Panc1 (cell line): ENCODE measurements around the gene ARL6IP4. TPM values are rescaled to one million over a fixed set of nuclear protein-coding genes. Genes with fewer than 3 reads are reported as not detected.

Experiments used
- ATAC-seq: fragments of 200-7000 bp; cut with Tn5 transposase; 2 replicates; pipeline ENCODE4 v1.9.1; 2020; ENCODE audit warnings: mild to moderate bottlenecking, moderate library complexity
- BruUV-seq: library from RNA; stranded (reverse); fragments of 400-500 nt; replicated peaks from 2 replicates; lab custom pipeline; 2021; lab: Mats Ljungman, UMichigan
- CTCF ChIA-PET: fragments of 300-600 bp; sonication (Branson Sonifier 250); formaldehyde crosslinking; loops from one replicate; lab custom pipeline; 2022; ENCODE audit warnings: antibody characterized with exemption; lab: Charles Lee
- POLR2A ChIA-PET: fragments of 300-600 bp; sonication (Branson Sonifier 250); formaldehyde crosslinking; loops from one replicate; lab custom pipeline; 2022; ENCODE audit warnings: antibody characterized with exemption; lab: Charles Lee
- DNase-seq: peaks from one replicate; pipeline ENCODE4 v3.0.0-alpha.2; 2010; ENCODE audit warnings: low read depth, low spot score
- H3K27ac ChIP-seq: 2 replicates; pipeline ENCODE4 v1.5.1; 2011; ENCODE audit warnings: mild to moderate bottlenecking, low read length, inconsistent platforms
- H3K27me3 ChIP-seq: fragments of 200-500 bp; sonication (Bioruptor generic); 2 replicates; pipeline ENCODE4 v1.6.0; 2014; ENCODE audit warnings: low read length, inconsistent platforms; ENCODE audit not compliant: control insufficient read depth, insufficient read depth
- H3K36me3 ChIP-seq: fragments of 200-500 bp; sonication (Bioruptor generic); 2 replicates; pipeline ENCODE4 v1.5.1; 2014; ENCODE audit warnings: inconsistent platforms, mild to moderate bottlenecking, low read length, moderate library complexity; ENCODE audit not compliant: control insufficient read depth, insufficient read depth
- H3K4me1 ChIP-seq: 2 replicates; pipeline ENCODE4 v1.5.1; 2011; ENCODE audit warnings: inconsistent platforms, mild to moderate bottlenecking, low read length, moderate library complexity; ENCODE audit not compliant: control insufficient read depth, insufficient read depth
- H3K4me3 ChIP-seq, 2 experiments: 2 replicates each; pipeline ENCODE4 v1.5.1; 2011 to 2012; ENCODE audit warnings: low read depth in 2 of 2, low read length in 2 of 2, mild to moderate bottlenecking in 2 of 2, inconsistent platforms in 1 of 2, moderate library complexity in 1 of 2
- H3K9me3 ChIP-seq: fragments of 200-500 bp; sonication (Bioruptor generic); 2 replicates; pipeline ENCODE4 v1.5.1; 2014; ENCODE audit warnings: low read depth, mild to moderate bottlenecking, inconsistent platforms, low read length, moderate library complexity; ENCODE audit not compliant: control insufficient read depth, insufficient read depth
- CTCF ChIP-seq: fragments of 450-650 bp; IDR thresholded peaks from 2 replicates; pipeline ENCODE4 v1.5.1; 2017; ENCODE audit warnings: mild to moderate bottlenecking
- POLR2AphosphoS5 ChIP-seq: IDR thresholded peaks from 2 replicates; pipeline ENCODE4 v1.6.1; 2012; ENCODE audit warnings: mild to moderate bottlenecking, low read depth, low read length, moderate library complexity
- REST ChIP-seq, 2 experiments: IDR thresholded peaks; 2 replicates each; pipeline ENCODE4 v1.6.1; 2011 to 2012; ENCODE audit warnings: low read depth in 2 of 2, control low read depth in 1 of 2, low read length in 1 of 2, mild to moderate bottlenecking in 1 of 2, moderate library complexity in 1 of 2; ENCODE audit not compliant: insufficient read depth in 1 of 2
- SIN3A ChIP-seq: IDR thresholded peaks from 2 replicates; pipeline ENCODE4 v1.6.1; 2012; ENCODE audit warnings: low read depth, mild to moderate bottlenecking, low read length, moderate library complexity, borderline replicate concordance; ENCODE audit not compliant: insufficient read depth
- TCF7L2 ChIP-seq: IDR thresholded peaks from 2 replicates; pipeline ENCODE4 v1.6.1; 2011; ENCODE audit warnings: mild to moderate bottlenecking, low read depth, low read length, inconsistent platforms
- in situ Hi-C: cut with HindIII; loops from 2 replicates; pipeline ENCODE4 v1.10.0; 2016; ENCODE audit warnings: low sequenced_read_pairs, low pct_unique_long_range_greater_than_20kb
- intact Hi-C: fragments of 100-400 bp; cut with micrococcal nuclease; formaldehyde crosslinking; loops from one replicate; pipeline ENCODE4 v1.10.0; 2022; ENCODE audit not compliant: unreplicated experiment
- total RNA-seq: library from RNA; stranded (reverse); gene quantifications from one replicate; pipeline ENCODE4 v1.2.1, GENCODE V29; 2021; ENCODE audit not compliant: unreplicated experiment

ARL6IP4 gene
- total RNA-seq, 1 experiment from 2014 or later: 184 TPM

GRCh38 chr12:122996188-122996601, 15.7 kb downstream of the ARL6IP4 start:
- no TSS peak for BruUV-seq

GRCh38 chr12:122996621-122997342, 16.3 kb downstream of the ARL6IP4 start:
- H3K27ac ChIP-seq: no peak overlapping the region
- in situ Hi-C loops (no loop called here), intact Hi-C loops (no loop called here)
- CTCF ChIA-PET: no interaction called here
- H3K9me3 ChIP-seq: no peaks in the 10 kb centered on the region
- no TSS peak for BruUV-seq
- ATAC-seq: no peak
- TF ChIP-seq POLR2AphosphoS5: no peak
- no peak for TF ChIP-seq TCF7L2
- TF ChIP-seq CTCF: no peak
- TF ChIP-seq SIN3A: no peak
- no peak for TF ChIP-seq REST (IDR thresholded peaks at IDR 0.05; ENCODE audit: insufficient read depth in 1 of 2, low read depth in 2 of 2, low read length in 1 of 2)
- H3K4me3 ChIP-seq: no peak overlapping the region
- H3K27me3 ChIP-seq: no peaks in the 10 kb centered on the region
- POLR2A ChIA-PET: no interaction called here
- H3K4me1 ChIP-seq: no peaks in the 10 kb centered on the region
- DNase-seq: no peak
- H3K36me3 ChIP-seq: no peaks in the 10 kb centered on the region

More at GRCh38 chr12:122996188-122996601, 15.7 kb downstream of the ARL6IP4 start:
- H3K4me3 ChIP-seq: no peak overlapping the region
- H3K27ac ChIP-seq: no peak overlapping the region
- in situ Hi-C loops (no loop called here), intact Hi-C loops (no loop called here)
- CTCF ChIA-PET: no interaction called here
- no peaks in the 10 kb centered on the region for H3K9me3 ChIP-seq
- no peaks in the 10 kb centered on the region for H3K4me1 ChIP-seq
- no peaks in the 10 kb centered on the region for H3K36me3 ChIP-seq
- TF ChIP-seq SIN3A: no peak
- DNase-seq (no peak), ATAC-seq (no peak)
- POLR2A ChIA-PET: no interaction called here
- no peaks in the 10 kb centered on the region for H3K27me3 ChIP-seq
